Parathyroid adenoma (tissue), 2 donors: ENCODE measurements around the gene RALGAPB.

Experiments used
- H2AFZ ChIP-seq: fragments of 300-600 bp; sonication (generic); one replicate; pipeline ENCODE4 v1.7.0; 2017; ENCODE audit warnings: antibody characterized with exemption, mild to moderate bottlenecking
- H3K27ac ChIP-seq: fragments of 300-600 bp; sonication (generic); one replicate; pipeline ENCODE4 v1.7.0; 2017
- H3K27me3 ChIP-seq: fragments of 300-600 bp; sonication (generic); one replicate; pipeline ENCODE4 v1.7.0; 2017; ENCODE audit warnings: low read length; ENCODE audit not compliant: control insufficient read depth, insufficient read depth
- H3K36me3 ChIP-seq: fragments of 300-600 bp; sonication (generic); one replicate; pipeline ENCODE4 v1.7.0; 2017; ENCODE audit warnings: low read length; ENCODE audit not compliant: control insufficient read depth, insufficient read depth
- H3K4me1 ChIP-seq: fragments of 300-600 bp; sonication (generic); one replicate; pipeline ENCODE4 v1.7.0; 2017; ENCODE audit warnings: control low read depth
- H3K4me2 ChIP-seq: fragments of 300-600 bp; sonication (generic); one replicate; pipeline ENCODE4 v1.7.0; 2017; ENCODE audit warnings: low read length
- H3K4me3 ChIP-seq: fragments of 300-600 bp; sonication (generic); one replicate; pipeline ENCODE4 v1.7.0; 2017; ENCODE audit warnings: low read depth, low read length
- H3K79me2 ChIP-seq: fragments of 300-600 bp; sonication (generic); one replicate; pipeline ENCODE4 v1.7.0; 2017; ENCODE audit warnings: control low read depth
- H3K9ac ChIP-seq: fragments of 300-600 bp; sonication (generic); one replicate; pipeline ENCODE4 v1.7.0; 2017; ENCODE audit warnings: mild to moderate bottlenecking
- H3K9me3 ChIP-seq: fragments of 300-600 bp; sonication (generic); one replicate; pipeline ENCODE4 v1.7.0; 2017; ENCODE audit warnings: low read length; ENCODE audit not compliant: control insufficient read depth
- CTCF ChIP-seq: fragments of 300-600 bp; sonication (generic); IDR thresholded peaks from one replicate; pipeline ENCODE4 v1.7.0; 2017; ENCODE audit warnings: antibody characterized with exemption, mild to moderate bottlenecking
- donor health status: primary hyperparathyroidism.

Gene RALGAPB

GRCh38 chr20:38514185-38514584 lies 41.5 kb downstream of the RALGAPB start:
- Histone ChIP-seq H3K4me3 (no peak overlapping the region), H3K27ac (no peak overlapping the region), H3K4me1 (no peaks in the 10 kb centered on the region), H3K79me2 (no peaks in the 10 kb centered on the region), H3K9ac (no peak overlapping the region), H2AFZ (no peak overlapping the region), H3K9me3 (no peaks in the 10 kb centered on the region), H3K36me3 (no peaks in the 10 kb centered on the region), H3K27me3 (no peaks in the 10 kb centered on the region), H3K4me2 (no peak overlapping the region)
- TF ChIP-seq CTCF: no peak

GRCh38 chr20:38514947-38515346 lies 42.3 kb downstream of the RALGAPB start:
- no peak overlapping the region for H3K4me3 ChIP-seq
- no peak for TF ChIP-seq CTCF
- H3K27me3 ChIP-seq: no peaks in the 10 kb centered on the region
- no peaks in the 10 kb centered on the region for H3K79me2 ChIP-seq
- no peak overlapping the region for H3K9ac ChIP-seq
- H3K9me3 ChIP-seq: no peaks in the 10 kb centered on the region
- no peaks in the 10 kb centered on the region for H3K36me3 ChIP-seq
- no peak overlapping the region for H3K4me2 ChIP-seq
- no peak overlapping the region for H3K27ac ChIP-seq
- H2AFZ ChIP-seq: no peak overlapping the region
- no peaks in the 10 kb centered on the region for H3K4me1 ChIP-seq

- Histone ChIP-seq H3K27me3 (no peaks in the 10 kb centered on the region), H3K4me1 (no peaks in the 10 kb centered on the region), H3K9me3 (no peaks in the 10 kb centered on the region), H3K9ac (no peak overlapping the region), H3K4me3 (no peak overlapping the region), H3K4me2 (no peak overlapping the region), H3K27ac (no peak overlapping the region), H3K36me3 (no peaks in the 10 kb centered on the region), H2AFZ (no peak overlapping the region), H3K79me2 (no peaks in the 10 kb centered on the region)
- no peak for TF ChIP-seq CTCF
Measured at GRCh38 chr20:38515631-38516030, 43.0 kb downstream of the RALGAPB start.

GRCh38 chr20:38519426-38519825 lies 46.8 kb downstream of the RALGAPB start:
- Histone ChIP-seq H3K36me3 (no peaks in the 10 kb centered on the region), H3K4me3 (no peak overlapping the region), H3K4me2 (no peak overlapping the region), H3K9ac (no peak overlapping the region), H3K79me2 (no peaks in the 10 kb centered on the region), H3K27me3 (no peaks in the 10 kb centered on the region), H3K4me1 (no peaks in the 10 kb centered on the region), H2AFZ (no peak overlapping the region), H3K27ac (no peak overlapping the region), H3K9me3 (no peaks in the 10 kb centered on the region)
- TF ChIP-seq CTCF: no peak

- H3K36me3 ChIP-seq: no peaks in the 10 kb centered on the region
- H3K27me3 ChIP-seq: no peaks in the 10 kb centered on the region
- H3K27ac ChIP-seq: no peak overlapping the region
- H3K9me3 ChIP-seq: no peaks in the 10 kb centered on the region
- H3K4me1 ChIP-seq: no peaks in the 10 kb centered on the region
- H3K9ac ChIP-seq: no peak overlapping the region
- no peaks in the 10 kb centered on the region for H3K79me2 ChIP-seq
- no peak overlapping the region for H2AFZ ChIP-seq
- no peak overlapping the region for H3K4me2 ChIP-seq
- H3K4me3 ChIP-seq: no peak overlapping the region
- no peak for TF ChIP-seq CTCF
Measured at GRCh38 chr20:38520261-38520660, 47.6 kb downstream of the RALGAPB start.
